Left ventricle myocardium superior (tissue), 1 donor: ENCODE measurements around the gene PCBP1. TPM values are rescaled to one million over a fixed set of nuclear protein-coding genes. Genes with fewer than 3 reads are reported as not detected.

Experiments used
- total RNA-seq: library from RNA; stranded (reverse); fragmentation: NEBNext Ultra II Directional; extraction: Animal tissue kit (Norgen Biotek cat#: 25700); gene quantifications from one replicate; pipeline ENCODE4 v1.2.1, GENCODE V29; 2021
- donor health status: DM: no; HTN: yes; CAD: no; lungs with severe emphysema.

The PCBP1 gene
- total RNA-seq, 1 donor from 2014 or later, result 211 TPM

Other genes with a start within 250 kb of the PCBP1 start
- gene SNRNP27, start 193.5 kb upstream of the PCBP1 start, total RNA-seq, result 57.6 TPM
- 5.0 TPM for gene MXD1, start 172.4 kb upstream of the PCBP1 start, total RNA-seq
- 0.84 TPM for gene ASPRV1, start 125.8 kb upstream of the PCBP1 start, total RNA-seq
- 10.3 TPM for gene C2orf42, start 103.5 kb downstream of the PCBP1 start, total RNA-seq
- 51.2 TPM for gene TIA1, start 161.2 kb downstream of the PCBP1 start, total RNA-seq
- gene PCYOX1, start 170.7 kb downstream of the PCBP1 start, total RNA-seq, result 110 TPM
- 129 TPM for gene SNRPG, start 206.3 kb downstream of the PCBP1 start, total RNA-seq
- 28.5 TPM for gene FAM136A, start 214.6 kb downstream of the PCBP1 start, total RNA-seq